ENCODE measurements around the gene NANP.

The NANP gene

GRCh38 chr20:25623736-25624499, at the start of gene NANP:
Gene NANP, minus strand, starts transcription at chr20:25624014. Its CDS starts 66 bp downstream, at chr20:25623948.
- Mint-ChIP-seq H3K27ac (peak within 1 kb of the TSS; percentile 97), H3K9me3 (peaks cover 34% of the 10 kb centered on the region), H3K4me3 (peak within 1 kb of the TSS; percentile 88), H3K27me3 (ENCODE audit: low read depth, poor library complexity) (no peaks in the 10 kb centered on the region), H3K4me1 (peaks cover 45% of the 10 kb centered on the region), H3K36me3 (ENCODE audit: low read depth) (peaks cover 52% of the 10 kb centered on the region)
- no peak for TF ChIP-seq CTCF (IDR thresholded peaks at IDR 0.05)
- DNase-seq: peak; percentile 92

GRCh38 chr20:25672659-25673235, 48.9 kb upstream of the NANP start:
- Mint-ChIP-seq H3K4me3 (no peak overlapping the region), H3K27ac (no peak overlapping the region), H3K36me3 (ENCODE audit: low read depth) (peaks cover 61% of the 10 kb centered on the region), H3K27me3 (ENCODE audit: low read depth, poor library complexity) (peaks cover 3% of the 10 kb centered on the region), H3K9me3 (no peaks in the 10 kb centered on the region), H3K4me1 (no peaks in the 10 kb centered on the region)
- TF ChIP-seq CTCF (IDR thresholded peaks at IDR 0.05): no peak
- DNase-seq: no peak

- DNase-seq: no peak
- Mint-ChIP-seq H3K4me1 (no peaks in the 10 kb centered on the region), H3K9me3 (no peaks in the 10 kb centered on the region), H3K4me3 (no peak overlapping the region), H3K36me3 (ENCODE audit: low read depth) (peaks cover 33% of the 10 kb centered on the region), H3K27me3 (ENCODE audit: low read depth, poor library complexity) (peaks cover 3% of the 10 kb centered on the region), H3K27ac (no peak overlapping the region)
- no peak for TF ChIP-seq CTCF (IDR thresholded peaks at IDR 0.05)
These were observed 46.1 kb upstream of the NANP start for GRCh38 chr20:25669826-25670422.

- no peak for DNase-seq
- Mint-ChIP-seq H3K4me3 (no peak overlapping the region), H3K36me3 (ENCODE audit: low read depth) (peaks cover 23% of the 10 kb centered on the region), H3K27me3 (ENCODE audit: low read depth, poor library complexity) (no peaks in the 10 kb centered on the region), H3K9me3 (peaks cover 5% of the 10 kb centered on the region), H3K27ac (no peak overlapping the region), H3K4me1 (no peaks in the 10 kb centered on the region)
- no peak for TF ChIP-seq CTCF (IDR thresholded peaks at IDR 0.05)
These were observed 44.6 kb upstream of the NANP start for GRCh38 chr20:25668446-25668845.

GRCh38 chr20:25659999-25660398, 36.2 kb upstream of the NANP start:
- H3K4me1 Mint-ChIP-seq: no peaks in the 10 kb centered on the region
- no peaks in the 10 kb centered on the region for H3K27me3 Mint-ChIP-seq (ENCODE audit: low read depth, poor library complexity)
- H3K36me3 Mint-ChIP-seq (ENCODE audit: low read depth): peaks cover 26% of the 10 kb centered on the region
- H3K27ac Mint-ChIP-seq: no peak overlapping the region
- H3K9me3 Mint-ChIP-seq: peaks cover 13% of the 10 kb centered on the region
- TF ChIP-seq CTCF (IDR thresholded peaks at IDR 0.05): no peak
- DNase-seq: no peak
- H3K4me3 Mint-ChIP-seq: no peak overlapping the region

Data from nephron progenitor cell (in vitro differentiated cells).